Stimulated activated CD4-positive, alpha-beta T cell treated with anti-CD3 and anti-CD28 coated beads, TNF-alpha, amount 100 ng/mL, for 4 hours (primary cell): ENCODE measurements around the gene HNRNPC.
"Not testable (repeated sequence)": the region's sequence is repeated elsewhere in the genome, so short reads cannot be mapped to it uniquely, and the experiment has no call there.

Source experiments
- DNase-seq, 3 experiments: peaks; one replicate each; pipeline ENCODE4 v3.0.0-alpha.2; 2020; ENCODE audit warnings: low read depth in 3 of 3

HNRNPC gene

DNA sequence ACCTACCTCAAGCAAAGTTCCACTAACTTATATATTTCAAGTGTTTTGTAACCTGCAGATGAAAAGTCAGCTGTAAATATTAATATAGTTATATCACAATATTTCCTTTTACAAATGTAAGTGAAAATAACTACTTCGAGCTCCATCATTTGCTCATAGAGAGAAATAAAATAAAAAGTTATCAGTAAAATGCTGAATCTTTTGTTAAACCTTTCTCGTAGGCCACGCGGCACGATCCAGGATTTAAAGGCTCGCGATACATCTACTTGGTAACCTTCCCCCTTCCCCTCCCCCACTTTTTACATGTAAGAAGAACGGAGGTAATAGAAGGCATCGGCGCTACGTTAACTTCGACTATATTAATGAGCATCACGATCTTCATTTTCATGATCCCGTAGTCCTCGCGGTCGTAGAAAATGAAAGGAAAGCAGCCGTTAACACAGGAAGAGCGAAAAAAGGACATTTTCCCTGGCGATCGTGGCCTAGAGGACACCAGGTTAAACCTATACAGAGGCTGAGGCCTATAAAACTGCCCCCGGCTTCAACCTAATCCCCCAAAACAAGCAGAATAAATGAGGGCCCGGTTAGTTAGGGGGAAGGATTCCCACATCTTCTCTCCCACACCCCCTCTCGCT lies 508 bp downstream of the HNRNPC start:
- DNase-seq = no peak

DNA sequence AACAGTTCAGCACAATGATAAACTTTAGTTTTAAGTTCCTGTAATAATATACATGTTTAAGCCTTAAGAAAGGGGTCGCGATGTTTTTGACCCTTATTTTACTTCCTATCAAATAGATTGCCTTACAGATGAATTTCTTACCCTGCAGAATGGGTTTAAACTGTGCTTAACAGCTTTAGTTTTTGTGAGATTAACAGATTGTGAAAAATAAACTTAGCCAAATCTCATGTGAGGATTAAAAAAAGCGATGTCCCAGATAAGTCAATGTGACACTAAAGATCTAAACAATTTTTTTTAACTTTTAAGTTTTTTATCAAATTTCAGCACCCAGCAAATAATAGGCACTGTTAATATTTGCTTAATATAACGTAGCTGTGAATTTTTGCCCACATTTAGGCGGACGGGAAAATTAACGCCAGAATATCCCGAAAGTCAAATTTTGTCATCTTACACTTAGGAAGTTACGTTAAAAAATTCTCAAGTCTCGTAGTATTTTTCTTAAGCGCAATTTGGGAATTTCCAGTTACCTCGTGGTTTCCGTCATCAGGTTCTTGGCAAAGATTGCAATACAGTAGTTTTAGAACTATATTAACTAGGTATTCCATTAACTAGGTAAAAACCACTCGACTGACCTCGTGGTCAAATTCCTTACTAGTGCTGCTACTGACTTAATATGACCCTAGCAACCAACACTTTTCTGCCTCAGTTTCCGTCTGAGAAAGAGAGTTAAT lies 1.2 kb downstream of the HNRNPC start:
- DNase-seq = no peak

DNA sequence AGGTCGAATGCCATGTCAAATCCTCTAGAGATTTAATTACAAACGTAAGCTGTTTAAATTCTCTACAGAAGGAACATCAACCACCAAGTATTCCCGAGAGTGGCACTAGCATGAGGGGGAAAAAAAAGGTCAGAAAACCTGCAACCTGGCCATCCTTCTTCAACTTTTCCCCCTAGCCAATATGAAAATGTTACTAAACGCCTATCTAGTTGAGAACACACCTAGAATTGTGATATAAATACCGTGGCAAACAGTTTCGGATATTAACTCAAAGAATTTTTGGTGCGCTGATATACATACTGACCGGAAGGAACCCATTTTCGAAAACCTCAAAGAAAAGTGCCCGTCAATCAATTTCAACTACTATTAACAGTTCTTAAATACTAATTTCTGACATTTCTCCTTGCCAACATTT lies 1.8 kb downstream of the HNRNPC start:
- DNase-seq = no peak

DNA sequence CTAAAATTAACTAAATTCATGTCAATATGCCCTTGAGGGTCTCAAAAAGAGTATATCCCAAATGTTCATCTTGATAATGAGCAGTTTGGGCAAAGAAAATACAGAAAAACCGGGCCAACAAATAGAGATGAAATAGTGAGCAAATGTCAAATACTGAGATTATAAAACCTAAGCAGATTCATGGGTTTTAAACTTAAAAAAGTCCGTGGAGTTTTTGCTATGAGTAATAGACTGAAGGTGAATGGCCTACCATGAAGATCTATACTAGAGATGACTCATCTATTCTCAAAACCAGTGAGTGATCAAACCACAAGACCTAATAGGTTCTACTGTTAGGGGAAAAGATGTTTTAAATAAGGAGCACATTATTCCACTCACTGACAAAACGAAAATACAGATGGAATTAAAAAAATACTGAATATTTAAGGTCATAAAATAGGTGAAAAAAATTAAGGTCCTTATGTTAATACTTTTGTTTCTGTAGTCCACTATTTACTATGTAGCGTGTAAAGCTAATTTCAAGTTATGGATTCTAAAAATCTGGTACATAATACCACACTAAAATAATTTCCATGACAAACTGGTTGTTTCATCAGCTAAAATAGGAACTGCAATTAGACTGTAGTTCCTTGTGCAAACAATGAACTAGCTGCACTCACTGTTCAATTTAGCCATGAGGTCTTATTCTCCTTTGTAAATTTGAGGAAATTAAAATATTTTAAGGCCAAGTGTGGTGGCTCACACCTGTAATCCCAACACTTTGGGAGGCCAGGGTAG lies 5.0 kb downstream of the HNRNPC start:
- no peak for DNase-seq

DNA sequence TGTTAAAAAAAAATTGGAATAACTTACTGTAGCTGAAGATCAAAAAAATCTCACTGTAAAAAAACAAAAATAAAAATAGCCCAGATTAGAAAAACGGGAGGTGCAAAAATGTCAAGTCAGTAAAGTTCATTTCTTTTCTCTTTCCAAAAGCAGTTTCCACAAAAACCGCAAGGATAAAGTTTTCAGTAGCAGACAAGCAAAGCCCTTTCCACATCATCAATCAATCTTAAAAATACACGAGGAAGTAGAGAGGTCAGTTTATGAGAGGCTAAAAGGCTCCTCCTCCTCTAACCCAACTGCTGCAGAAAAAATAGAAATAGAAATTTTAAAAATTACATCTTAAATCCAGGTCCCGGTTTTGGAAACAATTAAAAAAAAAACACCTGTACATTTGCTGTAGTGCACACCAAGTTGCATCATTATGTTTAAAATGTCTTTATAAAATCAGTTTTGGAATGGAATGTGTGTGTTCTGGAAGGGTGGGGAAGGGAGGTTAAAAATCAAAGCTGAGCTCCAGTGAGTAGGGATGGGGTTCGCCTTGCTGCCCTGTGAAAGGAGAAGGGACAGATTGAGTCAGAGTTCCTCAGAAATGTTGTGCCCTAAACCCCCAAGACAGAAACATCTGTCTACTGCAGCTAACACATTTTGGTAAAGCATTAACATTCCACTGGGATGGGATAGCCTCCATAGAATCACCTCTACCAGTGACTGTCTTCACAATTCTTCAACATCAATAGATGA lies 5.8 kb downstream of the HNRNPC start:
- no peak for DNase-seq

DNA sequence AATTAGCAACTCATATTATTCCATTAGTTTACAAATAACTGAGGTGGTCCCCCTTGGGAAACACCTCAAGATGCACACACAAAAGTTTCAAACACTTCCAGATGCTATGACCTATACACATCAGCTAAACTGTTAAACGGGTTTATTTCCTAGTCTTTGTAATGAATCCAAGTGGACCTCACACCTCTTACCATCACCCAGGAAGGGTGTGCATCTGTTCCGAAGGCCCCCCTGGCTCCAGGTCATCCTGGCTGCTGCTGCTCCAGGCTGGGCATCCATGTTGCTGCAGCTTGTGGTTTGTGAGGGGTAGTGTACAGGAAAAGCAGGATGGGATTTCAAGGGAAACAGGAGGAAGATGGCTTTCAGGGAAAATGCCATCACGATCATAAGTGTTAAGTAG lies 6.8 kb downstream of the HNRNPC start:
- no peak for DNase-seq

DNA sequence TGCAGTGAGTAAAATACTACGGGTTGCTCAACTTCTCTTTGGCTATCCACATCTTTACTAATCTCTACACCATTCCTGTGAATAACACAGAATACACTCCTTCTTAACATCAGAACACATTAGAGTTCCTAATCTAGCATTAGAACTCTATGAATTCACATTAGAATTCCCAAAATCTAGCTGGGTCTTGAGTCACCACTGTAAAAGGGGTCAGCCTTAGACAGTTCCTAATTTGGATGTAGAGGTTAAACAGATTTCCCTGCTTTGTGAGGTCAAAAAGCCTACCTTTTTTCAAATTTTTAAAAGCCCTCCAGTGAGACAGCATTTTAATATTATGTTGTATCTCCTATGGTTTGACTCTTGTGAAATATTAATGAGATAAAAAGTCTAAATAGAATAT lies 7.4 kb downstream of the HNRNPC start:
- DNase-seq = no peak

DNA sequence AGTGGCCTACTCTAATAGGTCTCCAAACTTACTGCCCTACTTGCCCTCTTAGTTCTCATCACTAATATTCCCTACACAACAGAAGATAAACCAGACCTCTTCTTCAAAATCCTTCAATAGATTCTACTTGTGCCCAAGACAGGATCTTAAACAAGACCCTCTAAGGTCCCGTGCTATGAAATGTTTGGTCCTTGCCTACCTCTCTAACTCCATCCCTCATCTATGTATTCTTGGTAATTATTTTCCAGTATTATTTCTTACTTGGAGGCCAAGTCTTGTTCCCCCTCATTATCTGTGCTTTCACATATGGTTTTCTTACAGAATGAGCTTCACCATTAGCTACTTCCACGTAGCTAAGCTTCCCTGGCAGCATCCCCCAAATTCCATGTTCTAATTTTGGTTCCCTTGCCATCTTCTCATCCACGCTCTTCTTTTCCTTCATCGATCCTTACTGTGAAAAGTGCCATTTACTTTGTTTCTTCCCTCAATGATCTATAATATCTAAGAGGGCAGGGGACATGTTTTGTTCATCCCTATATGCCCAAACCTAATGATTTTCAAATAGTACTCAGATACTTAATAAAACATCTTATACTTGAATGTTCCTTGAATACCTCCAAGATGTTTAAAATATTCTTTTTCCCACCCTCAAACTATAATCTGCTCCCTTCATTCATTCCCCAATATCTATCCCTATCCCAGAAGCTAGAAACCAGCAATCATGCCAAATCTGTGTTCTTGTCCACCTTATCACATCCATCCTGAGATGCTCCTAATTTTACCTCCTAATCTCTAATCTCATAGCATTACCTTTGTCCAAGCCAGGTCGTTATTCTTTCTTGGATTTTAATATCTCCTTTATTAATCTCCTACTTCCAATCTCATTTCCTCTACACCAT lies 10.1 kb downstream of the HNRNPC start:
- no peak for DNase-seq

DNA sequence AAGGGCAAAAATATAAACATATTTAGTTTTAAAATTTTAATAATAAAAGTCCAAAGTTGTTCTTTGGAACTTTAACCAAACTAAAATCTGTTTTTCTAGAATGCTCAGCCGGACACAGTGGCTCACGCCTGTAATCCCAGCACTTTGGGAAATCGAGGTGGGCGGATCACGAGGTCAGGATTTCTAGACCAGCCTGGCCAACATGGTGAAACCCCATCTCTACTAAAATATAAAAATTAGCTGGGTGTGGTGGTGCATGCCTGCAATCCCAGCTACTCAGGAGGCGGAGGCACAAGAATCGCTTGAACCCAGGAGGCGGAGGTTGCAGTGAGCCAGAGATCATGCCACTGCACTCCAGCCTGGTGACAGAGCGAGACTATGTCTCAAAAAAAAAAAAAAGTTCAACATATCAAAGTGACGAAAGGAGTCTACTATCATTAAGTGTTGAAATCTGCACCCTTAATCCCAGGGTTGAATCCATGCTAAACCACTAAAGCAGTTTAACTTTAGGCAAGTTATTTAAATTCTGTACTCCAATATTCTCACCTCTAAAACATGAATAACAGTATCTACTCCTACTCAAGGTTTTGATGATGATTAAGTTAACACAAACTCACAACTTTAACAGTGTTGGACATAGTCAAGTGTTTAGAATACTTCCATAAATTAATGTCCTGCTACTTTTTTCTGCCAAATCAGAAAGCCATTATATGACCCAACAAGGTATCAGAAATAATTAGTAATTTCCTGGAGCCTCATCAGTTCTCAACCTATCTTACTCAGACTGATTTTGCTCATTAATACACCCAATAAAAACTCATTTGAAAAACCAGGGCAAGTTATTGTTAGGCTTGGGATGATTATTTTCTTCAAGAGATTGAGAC lies 11.0 kb downstream of the HNRNPC start:
- no peak for DNase-seq

DNA sequence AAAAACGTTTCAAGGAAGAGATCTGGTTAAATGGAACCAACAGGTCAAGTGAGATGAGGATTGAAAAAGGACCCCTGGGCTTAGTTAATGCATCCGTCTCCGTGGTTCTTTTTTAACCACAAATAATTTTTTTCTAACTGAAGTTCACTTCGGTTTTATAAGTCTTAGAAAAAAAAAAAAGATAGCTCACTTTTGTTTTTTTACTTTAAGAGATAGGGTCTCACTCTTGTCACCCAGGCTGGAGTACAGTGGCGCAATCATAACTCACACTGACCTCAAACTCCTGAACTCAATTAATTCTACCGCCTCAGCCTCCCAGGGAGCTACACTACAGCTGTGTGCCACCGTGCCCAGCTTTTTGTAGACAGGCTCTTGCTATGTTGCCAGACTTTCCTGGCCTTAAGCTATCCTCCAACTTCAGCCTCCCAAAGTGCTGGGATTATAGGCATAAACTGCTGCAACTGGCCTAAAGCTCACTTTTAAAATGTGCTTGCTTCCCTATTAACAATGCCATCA lies 11.8 kb downstream of the HNRNPC start:
- DNase-seq = no peak

DNA sequence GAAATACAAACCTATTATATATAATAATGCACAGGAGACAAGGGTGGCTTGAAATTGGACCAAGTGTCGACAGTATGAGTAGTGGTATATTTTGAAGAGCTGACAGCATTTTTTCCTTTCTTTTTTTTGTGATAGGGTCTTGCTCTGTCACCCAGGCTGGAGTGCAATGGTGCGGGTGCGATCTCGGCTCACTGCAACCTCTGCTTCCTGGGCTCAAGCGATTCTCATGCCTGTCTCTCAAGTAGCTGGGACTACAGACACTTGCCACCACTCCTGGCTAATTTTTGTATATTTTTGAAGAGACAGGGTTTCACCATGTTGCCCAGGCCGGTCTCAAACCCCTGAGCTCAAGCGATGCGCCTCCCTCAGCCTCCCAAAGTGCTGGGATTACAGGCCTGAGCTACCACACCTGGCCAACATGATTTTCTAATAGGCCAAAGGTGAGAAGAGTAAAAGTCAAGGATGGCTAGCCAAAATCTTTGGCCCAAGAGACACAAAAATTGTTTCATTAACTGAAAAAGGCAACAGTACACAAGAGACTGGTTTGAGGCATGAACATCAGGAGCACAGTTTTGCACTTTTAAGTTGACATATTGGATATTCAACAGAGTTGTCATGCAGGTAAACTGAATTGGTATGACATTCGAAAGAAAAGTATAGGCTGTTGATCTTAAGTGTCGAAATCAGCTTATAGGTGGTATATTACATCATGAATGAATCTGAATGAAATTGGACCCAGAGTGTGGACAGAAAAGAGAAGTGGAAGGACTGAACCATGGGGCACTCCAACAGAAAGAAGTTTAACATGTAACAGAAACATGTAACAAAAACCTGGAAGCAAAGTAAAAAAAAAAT lies 12.5 kb downstream of the HNRNPC start:
- DNase-seq = no peak

DNA sequence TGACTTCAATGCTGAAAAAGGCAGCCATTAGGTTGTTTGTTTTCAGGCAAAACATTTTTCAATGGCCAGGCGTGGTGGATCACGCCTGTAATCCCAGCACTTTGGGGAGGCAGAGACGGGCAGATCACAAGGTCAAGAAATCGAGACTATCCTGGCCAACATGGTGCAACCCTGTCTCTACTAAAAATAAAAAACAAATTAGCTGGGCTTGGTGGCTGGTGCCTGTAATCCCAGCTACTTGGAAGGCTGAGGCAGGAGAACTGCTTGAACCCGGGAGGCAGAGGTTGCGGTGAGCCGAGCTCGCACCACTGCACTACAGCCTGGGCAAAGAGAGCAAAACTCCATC lies 13.2 kb downstream of the HNRNPC start:
- not testable (repeated sequence) for DNase-seq

DNA sequence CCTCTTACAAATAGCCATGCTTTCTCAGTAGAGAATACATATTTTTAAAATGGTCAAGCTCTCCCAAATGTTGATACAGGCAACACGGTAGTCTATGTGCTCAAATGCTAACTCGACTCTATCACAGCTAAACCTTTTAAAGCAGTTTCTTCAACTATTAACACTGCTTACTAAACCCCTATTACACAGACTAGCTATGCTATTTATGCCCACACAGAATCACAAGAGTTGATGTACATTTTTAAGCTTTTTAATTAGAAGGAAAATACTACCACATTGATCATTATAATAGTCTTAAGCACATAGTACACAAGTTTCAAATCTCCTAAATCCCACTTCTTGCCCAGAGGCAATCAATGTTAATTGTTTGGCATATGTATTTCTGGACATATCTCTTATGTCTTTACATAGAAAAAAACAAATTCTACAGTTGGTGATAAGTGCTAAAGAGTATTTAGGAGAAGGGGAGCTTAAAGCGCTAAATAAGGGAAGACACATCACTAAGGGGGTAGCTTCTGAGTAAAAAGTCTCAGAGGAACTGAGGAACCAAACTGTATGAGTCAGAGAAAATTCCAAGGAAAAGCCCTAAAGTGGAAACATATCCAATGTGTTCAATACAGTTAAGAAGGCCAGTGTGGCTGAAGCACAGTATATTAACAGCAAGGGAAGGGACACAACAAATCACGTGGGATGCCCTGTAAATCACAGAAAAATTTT lies 13.7 kb downstream of the HNRNPC start:
- no peak for DNase-seq

DNA sequence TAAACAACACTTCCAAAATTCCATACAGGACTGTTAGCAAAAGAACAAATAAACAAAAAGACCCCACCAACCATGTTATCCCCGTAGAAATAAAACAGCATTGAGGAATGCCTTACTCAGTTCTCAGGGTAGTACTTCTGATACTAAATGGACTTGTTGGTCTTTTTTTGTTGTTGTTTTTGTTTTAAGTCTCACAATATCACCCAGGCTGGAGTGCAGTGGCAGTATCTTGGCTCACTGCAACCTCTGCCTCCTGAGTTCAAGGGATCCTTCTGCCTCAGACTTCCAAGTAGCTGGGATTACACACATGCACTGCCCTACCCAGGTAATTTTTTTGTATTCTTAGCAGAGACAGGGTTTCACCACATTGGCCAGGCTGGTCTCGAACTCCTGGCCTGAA lies 17.1 kb downstream of the HNRNPC start:
- DNase-seq = no peak

DNA sequence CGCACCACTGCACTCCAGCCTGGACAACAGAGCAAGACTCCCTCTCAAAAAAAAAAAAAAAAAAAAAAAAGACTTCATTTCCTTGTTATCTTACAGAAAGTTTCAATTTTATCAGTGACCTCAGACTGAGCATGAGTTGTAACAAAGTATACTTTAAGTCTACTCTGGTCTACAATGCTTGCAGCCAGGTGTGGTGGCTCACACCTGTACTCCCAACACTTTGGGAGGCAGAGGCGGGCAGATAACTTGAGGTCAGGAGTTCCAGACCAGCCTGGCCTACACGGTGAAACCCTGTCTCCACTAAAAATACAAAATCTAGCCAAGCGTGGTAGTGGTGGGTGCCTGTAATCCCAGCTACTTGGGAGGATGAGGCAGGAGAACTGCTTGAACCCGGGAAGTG lies 18.0 kb downstream of the HNRNPC start:
- no peak for DNase-seq

DNA sequence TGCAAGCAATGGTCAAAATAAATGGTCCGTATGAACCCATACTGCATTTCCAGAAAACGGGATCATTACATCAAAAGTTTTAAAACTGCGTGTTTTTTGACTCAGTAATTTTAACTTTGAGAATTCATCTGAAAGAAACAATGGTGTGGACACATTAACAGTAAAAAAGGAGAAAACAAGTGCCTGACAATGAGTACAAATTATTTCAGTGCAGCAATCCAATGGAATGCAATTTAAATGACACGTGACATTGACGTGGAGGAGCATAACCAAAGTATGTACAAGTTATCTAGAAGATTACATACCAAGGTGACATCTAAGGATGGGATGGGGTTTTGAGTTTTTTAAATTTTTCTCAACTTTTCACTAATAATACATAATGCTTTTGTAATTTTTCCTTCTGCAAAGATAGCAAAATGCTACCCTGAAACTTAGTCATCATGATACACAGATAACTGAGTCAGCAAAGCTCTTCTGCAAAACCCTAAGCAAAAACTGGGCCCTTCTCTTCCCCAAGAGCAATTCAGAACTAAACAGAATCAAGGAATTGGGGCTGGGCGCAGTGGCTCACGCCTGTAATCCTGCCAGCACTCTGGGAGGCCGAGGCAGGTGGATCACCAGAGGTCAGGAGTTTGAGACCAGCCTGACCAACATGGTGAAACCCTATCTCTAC lies 20.4 kb downstream of the HNRNPC start:
- no peak for DNase-seq

DNA sequence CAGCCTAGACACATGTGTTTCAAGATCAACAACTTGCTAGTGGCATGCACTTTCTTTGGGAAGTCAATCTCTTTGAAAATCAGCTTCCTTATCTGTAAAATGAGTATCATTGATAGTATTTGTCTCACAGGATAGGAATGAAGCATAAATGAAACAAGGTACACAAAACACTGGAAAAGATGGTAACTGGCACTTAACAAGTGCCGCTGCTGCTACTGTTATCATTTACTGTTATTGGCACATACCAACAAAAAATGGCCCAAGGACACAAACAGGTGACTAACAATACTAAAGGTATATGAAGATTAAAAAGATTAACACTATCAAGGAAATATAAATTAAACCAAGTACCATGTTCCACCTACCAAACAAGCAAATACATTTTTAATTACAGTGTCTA lies 20.9 kb downstream of the HNRNPC start:
- no peak for DNase-seq

DNA sequence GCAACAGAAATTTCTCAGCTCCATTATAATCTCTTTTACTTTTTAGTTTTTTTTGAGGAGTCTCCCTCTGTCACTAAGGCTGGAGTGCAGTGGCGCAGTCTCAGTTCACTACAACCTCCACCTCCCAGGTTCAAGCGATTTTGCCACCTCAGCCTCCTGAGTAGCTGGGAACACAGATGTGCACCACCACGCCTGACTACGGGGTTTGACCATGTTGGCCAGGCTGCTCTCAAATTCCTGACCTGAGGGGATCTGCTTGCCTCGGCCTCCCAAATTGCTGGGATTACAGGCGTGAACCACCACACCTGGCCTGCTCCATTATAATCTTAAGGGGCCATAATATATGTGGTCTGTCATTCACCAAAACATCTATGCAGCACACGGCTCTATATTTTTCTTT lies 23.4 kb downstream of the HNRNPC start:
- DNase-seq = no peak
